GM19328 (cell line): Measurements from ENCODE around the gene NRG3.

Experiments
- ATAC-seq: cut with Tn5 transposase; IDR thresholded peaks from one replicate; pipeline ENCODE4 v1.9.1; 2021; ENCODE audit warnings: mild to moderate bottlenecking, moderate library complexity; ENCODE audit not compliant: unreplicated experiment

NRG3 gene

GRCh38 chr10:82361256-82361655 is 486.3 kb downstream of the NRG3 start:
- no peak for ATAC-seq

GRCh38 chr10:82377608-82378007 is 502.6 kb downstream of the NRG3 start:
- no peak for ATAC-seq

DNA sequence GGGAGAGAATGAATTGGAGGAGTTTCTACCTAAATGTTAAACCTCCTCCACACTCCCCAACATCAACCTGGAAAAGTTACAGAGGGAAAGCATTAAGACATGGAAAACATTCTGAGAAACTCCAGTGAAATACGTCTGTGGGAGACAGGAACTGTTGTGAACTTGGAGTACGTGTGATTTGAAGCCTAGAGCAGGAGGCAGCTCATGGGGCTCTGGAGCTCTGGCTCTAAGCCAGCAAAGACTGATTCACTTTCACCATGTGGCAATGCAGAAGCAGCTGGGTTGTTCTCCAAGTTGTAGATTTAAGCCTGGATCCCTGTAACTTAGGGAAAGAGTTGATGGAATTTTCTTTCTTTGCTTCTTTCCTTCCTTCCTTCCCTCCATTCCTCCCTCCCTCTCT is 503.2 kb downstream of the NRG3 start:
- no peak for ATAC-seq

DNA sequence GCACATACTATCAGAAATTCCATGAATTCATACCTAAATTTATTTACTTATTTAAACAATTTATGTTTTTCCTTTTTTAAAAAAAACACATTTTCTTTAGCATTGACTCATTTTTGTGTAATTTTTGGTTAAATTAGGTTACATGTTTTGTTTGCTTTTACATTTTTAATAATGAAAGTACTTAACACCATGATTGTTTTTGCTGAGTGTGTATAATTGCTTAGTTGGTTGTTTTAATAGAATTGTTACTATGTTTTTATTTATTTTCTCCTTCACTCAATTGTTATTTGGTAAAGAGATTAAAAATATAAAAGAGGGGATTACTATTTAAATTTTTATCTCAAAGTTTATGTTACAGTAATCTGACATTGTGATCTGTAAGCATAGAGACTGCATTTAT is 508.4 kb downstream of the NRG3 start:
- ATAC-seq: no peak

GRCh38 chr10:82390866-82391658 is 516.1 kb downstream of the NRG3 start:
- ATAC-seq: no peak

- no peak for ATAC-seq
Measured at GRCh38 chr10:82391971-82392370, 517.0 kb downstream of the NRG3 start.

GRCh38 chr10:82392533-82392932 is 517.5 kb downstream of the NRG3 start:
- no peak for ATAC-seq

- ATAC-seq: no peak
Measured at GRCh38 chr10:82394122-82394521, 519.1 kb downstream of the NRG3 start.

DNA sequence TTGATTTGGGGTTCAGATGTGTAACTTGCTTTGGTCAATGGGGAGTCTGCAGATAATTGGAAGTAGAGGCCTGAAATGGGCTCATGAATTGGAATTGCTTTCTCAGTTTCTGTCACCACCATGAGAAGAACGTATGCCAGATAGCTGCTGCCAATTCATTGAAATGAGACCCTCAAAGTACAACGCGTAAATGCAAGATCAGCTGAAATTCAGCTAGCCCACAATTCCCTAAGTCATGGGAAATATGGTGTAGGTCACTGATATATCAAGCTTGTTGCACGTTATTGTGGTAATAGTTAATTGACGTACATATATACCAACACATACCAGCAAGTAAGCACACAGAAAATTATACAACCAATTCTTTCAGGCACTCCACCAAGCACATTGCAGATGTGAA is 520.0 kb downstream of the NRG3 start:
- ATAC-seq: no peak

GRCh38 chr10:82396886-82397285 is 521.9 kb downstream of the NRG3 start:
- ATAC-seq: no peak

GRCh38 chr10:82397854-82398253 is 522.9 kb downstream of the NRG3 start:
- no peak for ATAC-seq

DNA sequence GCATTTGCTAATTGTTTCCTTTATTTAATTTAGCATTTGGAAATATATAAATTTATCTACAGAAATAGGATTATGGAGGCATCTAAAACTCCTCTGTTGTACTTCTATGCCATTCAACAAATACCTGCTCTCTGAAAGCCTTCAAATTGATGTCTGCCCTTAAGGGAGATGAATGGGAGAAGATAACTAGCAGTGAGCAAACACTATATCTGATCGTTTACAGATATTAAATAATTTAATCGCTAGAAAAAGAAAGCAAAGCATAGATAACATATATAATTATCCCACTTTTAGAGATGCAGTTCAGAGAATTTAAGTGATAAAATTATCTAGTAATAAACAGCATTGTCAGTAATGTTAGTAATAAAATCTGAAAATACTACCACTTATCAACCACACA is 524.9 kb downstream of the NRG3 start:
- ATAC-seq: no peak

DNA sequence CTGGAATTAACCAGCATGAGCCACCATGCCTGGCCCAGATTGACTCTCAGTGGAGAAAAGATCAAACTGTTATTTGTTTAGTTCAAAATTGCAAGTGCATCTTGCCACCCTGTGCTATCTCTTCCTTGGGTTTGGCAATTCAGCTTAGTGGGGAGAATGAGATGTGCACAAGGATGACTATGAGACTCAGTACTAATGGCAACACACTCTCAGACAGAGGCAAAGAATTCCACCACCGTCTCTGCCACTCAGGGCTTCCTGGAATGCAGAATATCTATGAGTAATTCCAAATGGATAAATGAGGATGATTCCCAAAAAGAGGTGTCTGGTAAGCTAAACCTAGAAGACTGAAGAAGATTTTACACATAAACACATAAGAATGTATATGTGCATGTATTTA is 525.8 kb downstream of the NRG3 start:
- no peak for ATAC-seq

- ATAC-seq: no peak
Measured at GRCh38 chr10:82402906-82403401, 528.0 kb downstream of the NRG3 start.

GRCh38 chr10:82409671-82410070 is 534.7 kb downstream of the NRG3 start:
- no peak for ATAC-seq

- no peak for ATAC-seq
Measured at GRCh38 chr10:82411416-82411815, 536.4 kb downstream of the NRG3 start.

GRCh38 chr10:82420001-82420400 is 545.0 kb downstream of the NRG3 start:
- ATAC-seq: no peak

DNA sequence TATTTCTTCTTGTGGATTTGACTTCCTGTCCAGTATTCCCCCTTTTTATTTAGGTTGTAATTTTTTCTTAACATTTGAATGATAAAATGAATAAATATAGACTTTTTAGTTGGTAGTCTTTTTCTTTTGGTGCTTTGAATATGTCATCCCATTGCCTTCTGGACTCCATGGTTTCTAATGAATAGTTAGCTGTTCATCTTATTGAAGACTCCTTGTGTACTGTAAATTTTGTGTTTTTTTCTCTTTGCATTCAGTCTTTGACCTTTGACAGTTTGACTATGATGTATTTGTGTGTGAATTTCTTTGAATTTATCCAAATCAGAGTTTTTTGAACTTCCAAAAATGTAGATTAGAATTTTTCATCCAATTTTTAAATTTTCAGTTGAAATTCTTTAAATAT is 554.3 kb downstream of the NRG3 start:
- ATAC-seq: no peak

DNA sequence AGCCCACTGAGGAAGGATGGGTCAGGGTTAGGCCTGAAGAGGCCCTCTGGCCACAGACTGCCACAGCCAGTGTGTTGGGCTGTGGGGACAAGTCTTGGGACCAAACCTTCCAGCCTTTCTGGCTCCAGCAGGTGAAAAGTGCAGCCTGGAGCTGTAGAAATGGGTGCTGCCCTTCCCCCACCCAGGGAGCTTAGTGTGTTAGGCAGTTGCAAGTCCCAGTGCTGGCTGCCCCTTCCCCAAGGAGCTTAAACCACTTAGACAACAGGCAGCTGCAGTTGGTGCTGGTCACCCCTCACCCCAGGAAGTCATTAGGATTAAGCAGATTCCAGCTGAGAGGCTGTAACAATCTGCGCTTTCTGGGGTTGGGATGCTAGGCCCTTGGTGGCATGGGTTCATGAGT is 563.3 kb downstream of the NRG3 start:
- ATAC-seq: no peak

DNA sequence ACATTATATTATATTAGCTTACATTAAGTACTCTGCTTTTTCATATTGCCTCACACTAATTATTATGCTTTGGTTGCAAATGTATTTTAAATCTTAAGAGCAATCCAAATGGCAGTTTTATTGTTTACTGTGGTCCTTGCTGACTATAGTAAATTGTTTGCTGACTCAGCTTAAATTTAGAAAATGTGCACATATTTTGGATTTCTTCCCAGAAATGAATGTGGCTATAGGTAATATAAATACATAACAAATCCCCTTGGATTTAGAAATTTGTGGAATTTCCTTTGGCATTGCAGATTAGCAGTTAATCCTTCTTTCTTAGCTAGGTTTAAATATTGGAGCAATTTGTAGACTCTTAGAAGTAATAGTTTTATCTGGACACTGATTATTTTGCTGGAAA is 565.8 kb downstream of the NRG3 start:
- ATAC-seq: no peak

DNA sequence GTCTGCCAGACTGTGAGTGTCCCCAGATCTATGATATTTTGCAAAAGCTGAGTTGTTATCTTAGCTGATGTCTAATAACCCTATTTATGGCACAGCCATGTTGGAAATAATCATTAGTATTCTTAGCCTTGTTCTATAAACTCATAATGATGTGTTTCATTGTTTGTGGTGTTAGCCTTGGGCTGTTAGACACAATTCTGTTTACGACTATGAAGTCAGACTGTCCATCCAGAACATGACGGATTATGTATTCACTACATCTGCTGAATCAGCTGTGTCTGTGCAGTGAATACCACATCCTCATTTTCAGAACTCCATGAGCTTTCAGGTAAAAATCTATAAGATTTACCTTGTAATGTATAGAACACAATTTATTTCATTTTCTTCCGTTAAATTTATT is 577.1 kb downstream of the NRG3 start:
- ATAC-seq: no peak

DNA sequence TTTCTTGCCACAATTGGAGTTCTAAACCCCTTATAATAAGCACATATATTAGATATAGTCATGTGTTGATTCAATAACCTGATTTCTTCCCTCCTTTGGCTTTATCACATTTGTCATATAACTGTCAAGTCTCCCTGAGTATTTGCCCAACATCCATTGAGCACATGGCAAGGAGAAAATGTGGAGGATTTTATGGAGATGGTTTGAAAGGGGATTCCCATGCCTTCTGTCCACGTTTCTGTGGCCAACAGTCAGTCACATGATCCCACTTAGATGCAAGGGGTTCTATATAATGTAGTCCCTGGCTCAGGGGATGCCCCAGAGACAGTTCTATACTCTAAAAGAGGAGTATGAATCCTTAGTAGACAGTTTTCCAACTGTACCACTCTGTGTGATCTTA is 577.7 kb downstream of the NRG3 start:
- no peak for ATAC-seq

DNA sequence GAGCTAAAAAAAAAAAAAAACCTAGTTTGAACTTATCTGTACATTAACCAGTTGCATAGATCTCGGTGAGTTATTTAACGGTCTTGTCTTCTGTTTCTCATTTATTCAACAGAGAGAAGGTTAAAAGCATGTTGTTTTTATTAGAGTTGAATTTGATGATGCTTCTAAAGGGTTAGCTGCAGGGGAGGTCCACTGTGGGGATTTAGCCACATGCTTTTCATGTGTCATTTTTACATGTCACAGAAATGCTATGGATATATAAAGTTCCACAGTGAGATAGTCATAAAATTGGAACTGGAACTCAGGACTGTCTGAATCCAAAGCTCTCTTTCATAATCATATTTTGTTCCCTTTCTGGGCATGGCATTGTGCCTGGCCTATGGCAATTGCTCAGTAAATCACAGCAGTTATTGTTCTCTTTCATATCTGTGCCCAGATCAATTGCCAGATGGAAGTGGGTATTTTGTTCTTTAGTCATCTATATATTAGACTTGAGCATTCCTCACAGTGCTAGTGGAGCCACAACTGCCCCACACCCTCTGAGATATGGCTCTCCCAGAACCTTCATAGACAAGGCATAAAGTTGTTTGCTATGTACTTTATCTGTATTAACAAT is 578.8 kb downstream of the NRG3 start:
- ATAC-seq: no peak
